ENCODE data around the gene KLHL7.

GRCh38 chr7:23213755-23214154, 108.2 kb downstream of the KLHL7 start:
- TF ChIP-seq, protein P1, sequence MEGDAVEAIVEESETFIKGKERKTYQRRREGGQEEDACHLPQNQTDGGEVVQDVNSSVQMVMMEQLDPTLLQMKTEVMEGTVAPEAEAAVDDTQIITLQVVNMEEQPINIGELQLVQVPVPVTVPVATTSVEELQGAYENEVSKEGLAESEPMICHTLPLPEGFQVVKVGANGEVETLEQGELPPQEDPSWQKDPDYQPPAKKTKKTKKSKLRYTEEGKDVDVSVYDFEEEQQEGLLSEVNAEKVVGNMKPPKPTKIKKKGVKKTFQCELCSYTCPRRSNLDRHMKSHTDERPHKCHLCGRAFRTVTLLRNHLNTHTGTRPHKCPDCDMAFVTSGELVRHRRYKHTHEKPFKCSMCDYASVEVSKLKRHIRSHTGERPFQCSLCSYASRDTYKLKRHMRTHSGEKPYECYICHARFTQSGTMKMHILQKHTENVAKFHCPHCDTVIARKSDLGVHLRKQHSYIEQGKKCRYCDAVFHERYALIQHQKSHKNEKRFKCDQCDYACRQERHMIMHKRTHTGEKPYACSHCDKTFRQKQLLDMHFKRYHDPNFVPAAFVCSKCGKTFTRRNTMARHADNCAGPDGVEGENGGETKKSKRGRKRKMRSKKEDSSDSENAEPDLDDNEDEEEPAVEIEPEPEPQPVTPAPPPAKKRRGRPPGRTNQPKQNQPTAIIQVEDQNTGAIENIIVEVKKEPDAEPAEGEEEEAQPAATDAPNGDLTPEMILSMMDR (IDR thresholded peaks at IDR 0.05), result no peak
- no peak for TF ChIP-seq POLR2A (IDR thresholded peaks at IDR 0.05)
- no peak for TF ChIP-seq EP300 (IDR thresholded peaks at IDR 0.05)

All from suprapubic skin (tissue), 3 donors.